ENCODE measurements around the gene SLA2.

DNA sequence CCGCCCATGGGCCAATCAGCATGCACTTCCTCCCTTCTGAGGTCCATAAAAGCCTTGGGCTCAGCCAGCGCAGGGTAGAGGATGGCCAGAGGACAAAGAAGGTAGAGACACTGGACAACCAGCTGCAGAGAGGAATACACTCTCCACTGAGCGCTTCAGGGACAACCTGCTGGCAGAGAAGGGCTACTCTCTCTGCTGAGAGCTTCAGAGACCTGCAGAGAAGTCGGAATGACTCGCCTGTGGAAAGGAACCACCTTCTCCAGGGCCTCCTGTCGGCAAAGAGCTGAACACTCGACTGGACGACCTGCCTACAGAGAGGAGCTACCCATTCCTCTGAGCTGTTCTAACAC lies 31.4 kb upstream of the SLA2 start:
- TF ChIP-seq POLR2A (IDR thresholded peaks at IDR 0.05; ENCODE audit: low read depth, low read length) (no peak), SPI1 (IDR thresholded peaks at IDR 0.05; ENCODE audit: low read depth, low read length) (no peak), POLR2AphosphoS5 (IDR thresholded peaks at IDR 0.05; ENCODE audit: low read depth, low read length) (no peak)
